HFFc6 (cell line): ENCODE measurements around the gene PARP14. TPM values are rescaled to one million over a fixed set of nuclear protein-coding genes. Genes with fewer than 3 reads are reported as not detected.
"Not testable (repeated sequence)": the region's sequence is repeated elsewhere in the genome, so short reads cannot be mapped to it uniquely, and the experiment has no call there.

Source experiments
- DNase-seq: peaks from one replicate; pipeline ENCODE4 v3.0.0-alpha.2; 2018
- H3K27ac Mint-ChIP-seq: 2 replicates; pipeline ENCODE4 v1.8.0; 2020; ENCODE audit warnings: mild to moderate bottlenecking, mixed read lengths
- H3K27me3 Mint-ChIP-seq: 2 replicates; pipeline ENCODE4 v1.8.0; 2021; ENCODE audit warnings: mild to moderate bottlenecking, moderate library complexity, mixed read lengths; ENCODE audit not compliant: insufficient read depth
- H3K36me3 Mint-ChIP-seq: 2 replicates; pipeline ENCODE4 v1.8.0; 2021; ENCODE audit warnings: low read depth, mixed read lengths
- H3K4me1 Mint-ChIP-seq: 2 replicates; pipeline ENCODE4 v1.8.0; 2020; ENCODE audit warnings: low read depth, mixed read lengths
- H3K4me3 Mint-ChIP-seq: 2 replicates; pipeline ENCODE4 v1.8.0; 2020; ENCODE audit warnings: mild to moderate bottlenecking, moderate library complexity, mixed read lengths
- H3K9me3 Mint-ChIP-seq: 2 replicates; pipeline ENCODE4 v1.8.0; 2020; ENCODE audit warnings: mild to moderate bottlenecking, mixed read lengths
- CTCF ChIP-seq: fragments of 200-600 bp; sonication (generic); IDR thresholded peaks from 2 replicates; pipeline ENCODE4 v1.5.0; 2021; ENCODE audit warnings: antibody characterized with exemption, mild to moderate bottlenecking
- total RNA-seq, 6 experiments: library from RNA; stranded (reverse); fragmentation: NEBNext Ultra II Directional; extraction: Animal tissue kit (Norgen Biotek cat#: 25700); gene quantifications; 2 replicates in 1 of 6; 3 replicates in 5 of 6; pipeline ENCODE4 v1.2.3, GENCODE V29; 2021

Gene PARP14
- total RNA-seq, 6 experiments from 2014 or later, result 5.3 to 16.1 (median 12.8) TPM

GRCh38 chr3:122739172-122739571 lies 58.5 kb downstream of the PARP14 start:
- Mint-ChIP-seq H3K4me1 (no peaks in the 10 kb centered on the region), H3K9me3 (no peaks in the 10 kb centered on the region), H3K27ac (no peak overlapping the region), H3K4me3 (no peak overlapping the region), H3K36me3 (peaks cover 19% of the 10 kb centered on the region), H3K27me3 (no peaks in the 10 kb centered on the region)
- no peak for TF ChIP-seq CTCF
- no peak for DNase-seq

- no peaks in the 10 kb centered on the region for H3K9me3 Mint-ChIP-seq
- no peak overlapping the region for H3K4me3 Mint-ChIP-seq
- TF ChIP-seq CTCF, result no peak
- no peak for DNase-seq
- no peak overlapping the region for H3K27ac Mint-ChIP-seq
- peaks cover 13% of the 10 kb centered on the region for H3K4me1 Mint-ChIP-seq
- peaks cover 24% of the 10 kb centered on the region for H3K36me3 Mint-ChIP-seq
- no peaks in the 10 kb centered on the region for H3K27me3 Mint-ChIP-seq
Observed at GRCh38 chr3:122742234-122742633, 61.6 kb downstream of the PARP14 start.

- no peak overlapping the region for H3K4me3 Mint-ChIP-seq
- H3K36me3 Mint-ChIP-seq, result peaks cover 24% of the 10 kb centered on the region
- H3K27ac Mint-ChIP-seq, result no peak overlapping the region
- no peak for TF ChIP-seq CTCF
- H3K4me1 Mint-ChIP-seq, result peaks cover 13% of the 10 kb centered on the region
- no peak for DNase-seq
- no peaks in the 10 kb centered on the region for H3K27me3 Mint-ChIP-seq
- H3K9me3 Mint-ChIP-seq, result no peaks in the 10 kb centered on the region
Observed at GRCh38 chr3:122743581-122744120, 63.0 kb downstream of the PARP14 start.

GRCh38 chr3:122745369-122746021 lies 64.9 kb downstream of the PARP14 start:
- peak overlapping the region; percentile 23; the same call in 1 of the 2 replicates for H3K27ac Mint-ChIP-seq

GRCh38 chr3:122747295-122747694 lies 66.7 kb downstream of the PARP14 start:
- H3K9me3 Mint-ChIP-seq, H3K27me3 Mint-ChIP-seq, H3K4me3 Mint-ChIP-seq, H3K36me3 Mint-ChIP-seq, H3K27ac Mint-ChIP-seq, DNase-seq: not testable (repeated sequence)
- peaks cover 13% of the 10 kb centered on the region for H3K4me1 Mint-ChIP-seq

More at GRCh38 chr3:122745369-122746021, 64.9 kb downstream of the PARP14 start:
- Mint-ChIP-seq H3K36me3 (peaks cover 11% of the 10 kb centered on the region), H3K4me3 (no peak overlapping the region), H3K9me3 (no peaks in the 10 kb centered on the region), H3K27me3 (no peaks in the 10 kb centered on the region), H3K4me1 (peaks cover 13% of the 10 kb centered on the region)
- no peak for TF ChIP-seq CTCF
- peak; percentile 49 for DNase-seq

GRCh38 chr3:122748347-122748746 lies 67.7 kb downstream of the PARP14 start:
- DNase-seq, result no peak
- Mint-ChIP-seq H3K9me3 (no peaks in the 10 kb centered on the region), H3K36me3 (peaks cover 9% of the 10 kb centered on the region; the same call in 1 of the 2 replicates), H3K27me3 (no peaks in the 10 kb centered on the region), H3K4me3 (no peak overlapping the region), H3K27ac (no peak overlapping the region), H3K4me1 (peaks cover 13% of the 10 kb centered on the region)
- TF ChIP-seq CTCF, result no peak
